ENCODE data around the gene TMEFF2. TPM values are rescaled to one million over a fixed set of nuclear protein-coding genes. Genes with fewer than 3 reads are reported as not detected.

Gene TMEFF2
- total and polyA plus RNA-seq, 3 experiments from 2014 or later: not detected

DNA sequence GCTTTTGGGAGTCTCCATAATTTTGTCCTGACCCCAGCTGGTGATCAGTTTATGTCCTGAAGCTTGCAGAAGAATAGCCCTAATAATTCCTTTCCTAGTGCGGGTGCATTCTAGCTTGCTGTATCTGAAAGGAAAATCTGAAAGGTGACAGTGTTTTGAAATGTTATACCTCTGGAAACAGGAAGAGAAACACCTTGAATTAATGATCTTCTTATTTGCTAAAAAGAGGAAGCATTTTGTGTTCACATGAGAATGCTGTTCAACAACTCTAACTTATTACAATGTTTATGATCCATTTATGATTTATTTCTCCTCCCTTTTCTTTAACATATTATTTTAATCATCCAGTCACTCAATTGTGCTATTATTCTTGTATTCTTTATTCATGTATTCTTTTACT is 280.9 kb downstream of the TMEFF2 start:
- Histone ChIP-seq H3K4me3 (ENCODE audit: low read length) (no peak overlapping the region), H3K27ac (ENCODE audit: low read depth, low read length) (no peak overlapping the region), H3K4me1 (ENCODE audit: insufficient read depth, low read length) (no peaks in the 10 kb centered on the region), H3K27me3 (ENCODE audit: insufficient read depth, low read length, poor library complexity, severe bottlenecking) (no peaks in the 10 kb centered on the region), H3K36me3 (ENCODE audit: insufficient read depth, low read length) (no peaks in the 10 kb centered on the region), H3K9me3 (ENCODE audit: low read length) (no peaks in the 10 kb centered on the region)
- peaks cover 5 to 22% of the 10 kb centered on the region in 2 donors for H3K27me3 Mint-ChIP-seq
- no peak overlapping the region for H3K4me3 Mint-ChIP-seq
- CTCF ChIA-PET: no interaction called here
- no peaks in the 10 kb centered on the region for H3K4me1 Mint-ChIP-seq
- no peak for DNase-seq
- POLR2A ChIA-PET: no interaction called here
- H3K9me3 Mint-ChIP-seq: no peaks in the 10 kb centered on the region
- H3K36me3 Mint-ChIP-seq: no peaks in the 10 kb centered on the region
- no peak overlapping the region for H3K27ac Mint-ChIP-seq

DNA sequence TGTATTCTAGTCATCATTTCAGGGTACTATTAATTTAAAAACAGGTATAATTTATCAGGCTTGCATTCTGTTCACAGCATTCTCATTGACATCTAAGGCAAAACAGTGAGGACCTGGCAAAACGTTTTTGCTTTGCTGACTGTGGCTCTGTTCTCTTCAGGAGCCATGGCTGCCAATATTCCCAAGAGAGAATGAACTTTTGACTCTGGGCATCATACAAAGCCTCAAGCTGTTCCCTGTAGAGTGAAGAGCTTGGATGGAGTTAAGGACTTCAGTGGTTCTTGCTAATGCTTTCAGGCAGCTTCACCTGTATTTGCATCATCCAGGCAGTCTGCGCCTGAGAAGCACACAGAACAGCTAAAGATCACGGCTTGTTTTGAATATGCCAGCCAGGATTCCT is 282.0 kb downstream of the TMEFF2 start:
- H3K27ac ChIP-seq (ENCODE audit: low read depth, low read length): no peak overlapping the region
- H3K36me3 ChIP-seq (ENCODE audit: insufficient read depth, low read length): no peaks in the 10 kb centered on the region
- no peaks in the 10 kb centered on the region for H3K4me1 ChIP-seq (ENCODE audit: insufficient read depth, low read length)
- H3K4me3 Mint-ChIP-seq: no peak overlapping the region
- H3K36me3 Mint-ChIP-seq: no peaks in the 10 kb centered on the region
- H3K9me3 Mint-ChIP-seq: no peaks in the 10 kb centered on the region
- H3K27ac Mint-ChIP-seq: no peak overlapping the region
- H3K4me1 Mint-ChIP-seq: no peaks in the 10 kb centered on the region
- H3K27me3 ChIP-seq (ENCODE audit: insufficient read depth, low read length, poor library complexity, severe bottlenecking): no peaks in the 10 kb centered on the region
- DNase-seq: no peak
- CTCF ChIA-PET: no interaction called here
- no peaks in the 10 kb centered on the region for H3K9me3 ChIP-seq (ENCODE audit: low read length)
- peaks cover 5 to 14% of the 10 kb centered on the region in 2 donors for H3K27me3 Mint-ChIP-seq
- no peak overlapping the region for H3K4me3 ChIP-seq (ENCODE audit: low read length)
- POLR2A ChIA-PET: no interaction called here

DNA sequence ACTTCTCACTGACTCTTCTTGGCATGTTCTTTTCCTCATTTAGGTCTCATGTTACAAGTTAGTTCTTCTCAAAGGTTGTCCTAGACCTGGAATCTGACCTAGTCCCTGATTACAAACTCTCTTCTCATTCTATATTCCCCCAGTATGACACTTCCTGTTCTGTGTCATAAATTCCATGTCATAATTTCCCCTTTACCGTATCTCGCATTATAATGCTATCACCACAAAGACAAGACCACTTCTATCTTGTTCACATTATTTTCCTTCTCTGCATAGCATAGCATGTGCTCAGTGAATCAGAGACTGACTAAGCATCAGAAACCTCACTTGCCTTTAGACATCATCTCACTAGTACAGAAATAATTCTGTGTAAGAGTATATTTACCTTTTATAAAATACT is 284.2 kb downstream of the TMEFF2 start:
- Mint-ChIP-seq H3K4me1 (no peaks in the 10 kb centered on the region), H3K4me3 (no peak overlapping the region), H3K27me3 (peaks cover 7 to 9% of the 10 kb centered on the region in 2 donors), H3K36me3 (no peaks in the 10 kb centered on the region), H3K9me3 (no peaks in the 10 kb centered on the region), H3K27ac (no peak overlapping the region)
- ChIA-PET POLR2A (no interaction called here), CTCF (no interaction called here)
- H3K36me3 ChIP-seq (ENCODE audit: insufficient read depth, low read length): no peaks in the 10 kb centered on the region
- no peaks in the 10 kb centered on the region for H3K9me3 ChIP-seq (ENCODE audit: low read length)
- no peaks in the 10 kb centered on the region for H3K27me3 ChIP-seq (ENCODE audit: insufficient read depth, low read length, poor library complexity, severe bottlenecking)
- no peak overlapping the region for H3K27ac ChIP-seq (ENCODE audit: low read depth, low read length)
- no peak for DNase-seq
- H3K4me3 ChIP-seq (ENCODE audit: low read length): no peak overlapping the region
- no peaks in the 10 kb centered on the region for H3K4me1 ChIP-seq (ENCODE audit: insufficient read depth, low read length)

GRCh38 chr2:191908874-191909273 is 285.9 kb downstream of the TMEFF2 start:
- Histone ChIP-seq H3K27ac (ENCODE audit: low read depth, low read length) (no peak overlapping the region), H3K27me3 (ENCODE audit: insufficient read depth, low read length, poor library complexity, severe bottlenecking) (no peaks in the 10 kb centered on the region), H3K4me3 (ENCODE audit: low read length) (no peak overlapping the region), H3K4me1 (ENCODE audit: insufficient read depth, low read length) (no peaks in the 10 kb centered on the region), H3K36me3 (ENCODE audit: insufficient read depth, low read length) (no peaks in the 10 kb centered on the region), H3K9me3 (ENCODE audit: low read length) (no peaks in the 10 kb centered on the region)
- ChIA-PET CTCF (no interaction called here), POLR2A (no interaction called here)
- Mint-ChIP-seq H3K4me3 (no peak overlapping the region), H3K9me3 (no peaks in the 10 kb centered on the region), H3K27ac (no peak overlapping the region), H3K36me3 (no peaks in the 10 kb centered on the region), H3K4me1 (no peaks in the 10 kb centered on the region), H3K27me3 (peaks cover 6 to 7% of the 10 kb centered on the region in 2 donors)
- DNase-seq: no peak

GRCh38 chr2:191907545-191907944 is 287.2 kb downstream of the TMEFF2 start:
- no peaks in the 10 kb centered on the region for H3K9me3 Mint-ChIP-seq
- H3K36me3 ChIP-seq (ENCODE audit: insufficient read depth, low read length): no peaks in the 10 kb centered on the region
- H3K4me1 Mint-ChIP-seq: no peaks in the 10 kb centered on the region
- H3K27me3 Mint-ChIP-seq: peaks cover 6 to 9% of the 10 kb centered on the region in 2 donors
- no peaks in the 10 kb centered on the region for H3K9me3 ChIP-seq (ENCODE audit: low read length)
- no peak overlapping the region for H3K4me3 Mint-ChIP-seq
- ChIA-PET CTCF (no interaction called here), POLR2A (no interaction called here)
- no peak overlapping the region for H3K4me3 ChIP-seq (ENCODE audit: low read length)
- no peaks in the 10 kb centered on the region for H3K27me3 ChIP-seq (ENCODE audit: insufficient read depth, low read length, poor library complexity, severe bottlenecking)
- no peaks in the 10 kb centered on the region for H3K4me1 ChIP-seq (ENCODE audit: insufficient read depth, low read length)
- H3K27ac Mint-ChIP-seq: no peak overlapping the region
- DNase-seq: no peak
- H3K36me3 Mint-ChIP-seq: no peaks in the 10 kb centered on the region
- no peak overlapping the region for H3K27ac ChIP-seq (ENCODE audit: low read depth, low read length)

DNA sequence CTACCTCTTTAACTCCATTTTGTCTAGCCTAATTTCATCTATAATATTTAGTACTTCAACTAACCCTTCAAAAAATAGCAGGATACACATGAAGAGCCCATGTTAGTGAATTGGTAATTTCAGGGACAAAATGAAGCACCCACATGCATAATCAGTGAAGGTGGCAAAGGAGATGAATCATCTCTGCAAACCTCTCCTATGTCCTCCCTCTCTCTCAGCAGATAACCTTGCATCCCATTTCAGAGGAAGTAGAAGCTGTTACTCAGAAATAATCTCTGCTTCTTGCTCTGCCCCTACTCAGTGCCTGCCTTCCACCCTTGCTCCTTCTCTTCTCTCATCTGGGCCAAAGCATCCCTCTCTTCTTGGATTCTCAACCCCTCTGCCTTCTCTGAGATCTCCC is 287.6 kb downstream of the TMEFF2 start:
- H3K9me3 ChIP-seq (ENCODE audit: low read length): no peaks in the 10 kb centered on the region
- Mint-ChIP-seq H3K9me3 (no peaks in the 10 kb centered on the region), H3K27ac (no peak overlapping the region), H3K36me3 (no peaks in the 10 kb centered on the region), H3K27me3 (peaks cover 6 to 8% of the 10 kb centered on the region in 2 donors), H3K4me3 (no peak overlapping the region), H3K4me1 (no peaks in the 10 kb centered on the region)
- H3K27ac ChIP-seq (ENCODE audit: low read depth, low read length): no peak overlapping the region
- no peak for DNase-seq
- no peaks in the 10 kb centered on the region for H3K36me3 ChIP-seq (ENCODE audit: insufficient read depth, low read length)
- H3K27me3 ChIP-seq (ENCODE audit: insufficient read depth, low read length, poor library complexity, severe bottlenecking): no peaks in the 10 kb centered on the region
- H3K4me3 ChIP-seq (ENCODE audit: low read length): no peak overlapping the region
- CTCF ChIA-PET: no interaction called here
- POLR2A ChIA-PET: no interaction called here
- no peaks in the 10 kb centered on the region for H3K4me1 ChIP-seq (ENCODE audit: insufficient read depth, low read length)

DNA sequence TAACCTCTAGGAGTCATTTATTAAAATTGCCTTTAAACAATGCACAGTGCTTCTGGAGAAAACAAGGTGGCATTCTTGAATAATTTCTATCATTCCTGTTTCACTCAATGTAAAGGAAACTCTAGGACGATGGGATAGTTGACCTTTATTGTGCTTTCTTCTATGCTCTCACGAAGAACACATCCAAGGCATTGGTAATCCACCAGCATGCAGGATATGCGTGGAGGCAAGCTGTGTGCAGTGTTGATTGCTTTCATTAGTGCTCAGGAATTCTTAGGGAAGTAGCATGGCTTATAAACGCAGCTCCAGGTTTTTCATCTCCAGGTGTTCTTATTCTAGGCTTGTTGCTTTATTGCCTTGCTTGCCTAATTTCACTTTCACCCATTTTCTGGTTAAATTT is 289.4 kb downstream of the TMEFF2 start:
- no peak overlapping the region for H3K4me3 ChIP-seq (ENCODE audit: low read length)
- H3K9me3 ChIP-seq (ENCODE audit: low read length): no peaks in the 10 kb centered on the region
- no peaks in the 10 kb centered on the region for H3K27me3 ChIP-seq (ENCODE audit: insufficient read depth, low read length, poor library complexity, severe bottlenecking)
- POLR2A ChIA-PET: no interaction called here
- Mint-ChIP-seq H3K4me1 (no peaks in the 10 kb centered on the region), H3K27me3 (peaks cover 6 to 12% of the 10 kb centered on the region in 2 donors), H3K9me3 (no peaks in the 10 kb centered on the region), H3K4me3 (no peak overlapping the region), H3K27ac (no peak overlapping the region), H3K36me3 (no peaks in the 10 kb centered on the region)
- H3K4me1 ChIP-seq (ENCODE audit: insufficient read depth, low read length): no peaks in the 10 kb centered on the region
- H3K27ac ChIP-seq (ENCODE audit: low read depth, low read length): no peak overlapping the region
- DNase-seq: no peak
- H3K36me3 ChIP-seq (ENCODE audit: insufficient read depth, low read length): no peaks in the 10 kb centered on the region
- CTCF ChIA-PET: no interaction called here

- H3K4me3 Mint-ChIP-seq: no peak overlapping the region
- H3K36me3 ChIP-seq (ENCODE audit: insufficient read depth, low read length): no peaks in the 10 kb centered on the region
- no peaks in the 10 kb centered on the region for H3K9me3 Mint-ChIP-seq
- H3K9me3 ChIP-seq (ENCODE audit: low read length): no peaks in the 10 kb centered on the region
- DNase-seq: no peak
- H3K4me1 Mint-ChIP-seq: no peaks in the 10 kb centered on the region
- no peak overlapping the region for H3K27ac Mint-ChIP-seq
- H3K4me1 ChIP-seq (ENCODE audit: insufficient read depth, low read length): no peaks in the 10 kb centered on the region
- CTCF ChIA-PET: no interaction called here
- H3K36me3 Mint-ChIP-seq: no peaks in the 10 kb centered on the region
- H3K4me3 ChIP-seq (ENCODE audit: low read length): no peak overlapping the region
- H3K27ac ChIP-seq (ENCODE audit: low read depth, low read length): no peak overlapping the region
- no peaks in the 10 kb centered on the region for H3K27me3 ChIP-seq (ENCODE audit: insufficient read depth, low read length, poor library complexity, severe bottlenecking)
- peaks cover 3 to 27% of the 10 kb centered on the region in 2 donors for H3K27me3 Mint-ChIP-seq
- POLR2A ChIA-PET: no interaction called here
These were observed 293.7 kb downstream of the TMEFF2 start for GRCh38 chr2:191901031-191901430.

GRCh38 chr2:191899410-191899809 is 295.3 kb downstream of the TMEFF2 start:
- no peak for DNase-seq
- no peaks in the 10 kb centered on the region for H3K9me3 Mint-ChIP-seq
- H3K4me3 ChIP-seq (ENCODE audit: low read length): no peak overlapping the region
- H3K4me3 Mint-ChIP-seq: no peak overlapping the region
- H3K27me3 ChIP-seq (ENCODE audit: insufficient read depth, low read length, poor library complexity, severe bottlenecking): no peaks in the 10 kb centered on the region
- ChIA-PET CTCF (no interaction called here), POLR2A (no interaction called here)
- H3K36me3 ChIP-seq (ENCODE audit: insufficient read depth, low read length): no peaks in the 10 kb centered on the region
- no peak overlapping the region for H3K27ac ChIP-seq (ENCODE audit: low read depth, low read length)
- H3K27me3 Mint-ChIP-seq: peaks cover 3 to 27% of the 10 kb centered on the region in 2 donors
- H3K4me1 ChIP-seq (ENCODE audit: insufficient read depth, low read length): no peaks in the 10 kb centered on the region
- no peak overlapping the region for H3K27ac Mint-ChIP-seq
- H3K36me3 Mint-ChIP-seq: no peaks in the 10 kb centered on the region
- H3K9me3 ChIP-seq (ENCODE audit: low read length): no peaks in the 10 kb centered on the region
- no peaks in the 10 kb centered on the region for H3K4me1 Mint-ChIP-seq
